SK-N-SH treated with all-trans-retinoic acid at 6 μM for 48 hours (cell line): ENCODE measurements around the gene PDRG1.

Experiments
- ATAC-seq: fragments of 200-7000 bp; cut with Tn5 transposase; 3 replicates; pipeline ENCODE4 v1.9.1; 2020; ENCODE audit warnings: mild to moderate bottlenecking, moderate library complexity
- ARNTL ChIP-seq: fragments of 450-650 bp; formaldehyde crosslinking; IDR thresholded peaks from 2 replicates; pipeline ENCODE4 v1.5.0; 2020; ENCODE audit warnings: low read depth, mild to moderate bottlenecking, moderate library complexity, borderline replicate concordance
- BACH2 ChIP-seq: fragments of 250-450 bp; sonication (Bioruptor Pico); IDR thresholded peaks from 2 replicates; pipeline ENCODE4 v1.9.0; 2021; ENCODE audit warnings: mild to moderate bottlenecking, borderline replicate concordance
- CREB5 ChIP-seq: fragments of 250-450 bp; sonication (Bioruptor Pico); IDR thresholded peaks from 2 replicates; pipeline ENCODE4 v1.5.1; 2020; ENCODE audit warnings: low read depth, mild to moderate bottlenecking, moderate library complexity
- CSDC2 ChIP-seq: fragments of 250-450 bp; sonication (Bioruptor Pico); IDR thresholded peaks from 2 replicates; pipeline ENCODE4 v1.5.0; 2020; ENCODE audit warnings: mild to moderate bottlenecking, moderate library complexity
- CSRNP3 ChIP-seq: fragments of 250-450 bp; sonication (Bioruptor Pico); IDR thresholded peaks from 2 replicates; pipeline ENCODE4 v1.5.1; 2021; ENCODE audit warnings: mild to moderate bottlenecking, moderate library complexity
- ESRRG ChIP-seq: fragments of 250-450 bp; sonication (Bioruptor Pico); IDR thresholded peaks from 2 replicates; pipeline ENCODE4 v1.6.1; 2021; ENCODE audit warnings: mild to moderate bottlenecking
- GLIS3 ChIP-seq: fragments of 250-450 bp; sonication (Bioruptor Pico); IDR thresholded peaks from 2 replicates; pipeline ENCODE4 v1.5.0; 2020; ENCODE audit warnings: mild to moderate bottlenecking, moderate library complexity
- ISL1 ChIP-seq: fragments of 250-450 bp; sonication (Bioruptor Pico); IDR thresholded peaks from 2 replicates; pipeline ENCODE4 v2.1.2; 2022; ENCODE audit warnings: mild to moderate bottlenecking, moderate library complexity
- OSR1 ChIP-seq: fragments of 250-450 bp; sonication (Bioruptor Pico); IDR thresholded peaks from 2 replicates; pipeline ENCODE4 v1.8.0; 2022; ENCODE audit warnings: moderate library complexity, mild to moderate bottlenecking, inconsistent platforms
- PATZ1 ChIP-seq: fragments of 250-450 bp; sonication (Bioruptor Pico); IDR thresholded peaks from 2 replicates; pipeline ENCODE4 v1.8.0; 2020; ENCODE audit warnings: mild to moderate bottlenecking, moderate library complexity, borderline replicate concordance
- PPARA ChIP-seq: fragments of 250-450 bp; sonication (Bioruptor Pico); IDR thresholded peaks from 2 replicates; pipeline ENCODE4 v1.5.0; 2020; ENCODE audit warnings: mild to moderate bottlenecking, borderline replicate concordance
- RARB ChIP-seq: fragments of 250-450 bp; sonication (Bioruptor Pico); IDR thresholded peaks from 2 replicates; pipeline ENCODE4 v1.8.0; 2021; ENCODE audit warnings: mild to moderate bottlenecking, moderate library complexity
- SNAI2 ChIP-seq: fragments of 250-450 bp; sonication (Bioruptor Pico); IDR thresholded peaks from 2 replicates; pipeline ENCODE4 v1.5.0; 2020; ENCODE audit warnings: mild to moderate bottlenecking, moderate library complexity
- TCF4 ChIP-seq: fragments of 250-450 bp; sonication (Bioruptor Pico); IDR thresholded peaks from 2 replicates; pipeline ENCODE4 v1.8.0; 2021; ENCODE audit warnings: mild to moderate bottlenecking, moderate library complexity, borderline replicate concordance
- TOX ChIP-seq: fragments of 250-450 bp; sonication (Bioruptor Pico); IDR thresholded peaks from 2 replicates; pipeline ENCODE4 v1.8.0; 2021; ENCODE audit warnings: mild to moderate bottlenecking, moderate library complexity, borderline replicate concordance
- ZC3H10 ChIP-seq: fragments of 250-450 bp; sonication (Bioruptor Pico); IDR thresholded peaks from 2 replicates; pipeline ENCODE4 v1.5.1; 2021; ENCODE audit warnings: mild to moderate bottlenecking, moderate library complexity
- ZFP30 ChIP-seq: fragments of 450-650 bp; formaldehyde crosslinking; IDR thresholded peaks from 2 replicates; pipeline ENCODE4 v1.5.0; 2022; ENCODE audit warnings: mild to moderate bottlenecking, moderate library complexity
- ZNF565 ChIP-seq: fragments of 450-650 bp; formaldehyde crosslinking; conservative IDR thresholded peaks from 2 replicates; pipeline ENCODE4 v1.5.0; 2020; ENCODE audit warnings: low read depth, mild to moderate bottlenecking, moderate library complexity
- ZNF70 ChIP-seq: fragments of 450-650 bp; formaldehyde crosslinking; IDR thresholded peaks from 2 replicates; pipeline ENCODE4 v1.5.0; 2020; ENCODE audit warnings: mild to moderate bottlenecking, moderate library complexity
- ZNF8 ChIP-seq: fragments of 450-650 bp; formaldehyde crosslinking; IDR thresholded peaks from 2 replicates; pipeline ENCODE4 v1.5.0; 2020; ENCODE audit warnings: mild to moderate bottlenecking, moderate library complexity
- TF ChIP-seq, protein P1 (sequence below): fragments of 250-450 bp; sonication (Bioruptor Pico); IDR thresholded peaks from 2 replicates; pipeline ENCODE4 v1.8.0; 2021; ENCODE audit warnings: low read depth, mild to moderate bottlenecking, moderate library complexity, borderline replicate concordance
- TF ChIP-seq, protein P2 (sequence below): fragments of 250-450 bp; sonication (Bioruptor Pico); IDR thresholded peaks from 2 replicates; pipeline ENCODE4 v1.5.0; 2020; ENCODE audit warnings: mild to moderate bottlenecking, moderate library complexity

Gene PDRG1

GRCh38 chr20:31988430-31989015 lies 36.7 kb upstream of the PDRG1 start:
- ATAC-seq = no peak
- TF ChIP-seq, protein P1, sequence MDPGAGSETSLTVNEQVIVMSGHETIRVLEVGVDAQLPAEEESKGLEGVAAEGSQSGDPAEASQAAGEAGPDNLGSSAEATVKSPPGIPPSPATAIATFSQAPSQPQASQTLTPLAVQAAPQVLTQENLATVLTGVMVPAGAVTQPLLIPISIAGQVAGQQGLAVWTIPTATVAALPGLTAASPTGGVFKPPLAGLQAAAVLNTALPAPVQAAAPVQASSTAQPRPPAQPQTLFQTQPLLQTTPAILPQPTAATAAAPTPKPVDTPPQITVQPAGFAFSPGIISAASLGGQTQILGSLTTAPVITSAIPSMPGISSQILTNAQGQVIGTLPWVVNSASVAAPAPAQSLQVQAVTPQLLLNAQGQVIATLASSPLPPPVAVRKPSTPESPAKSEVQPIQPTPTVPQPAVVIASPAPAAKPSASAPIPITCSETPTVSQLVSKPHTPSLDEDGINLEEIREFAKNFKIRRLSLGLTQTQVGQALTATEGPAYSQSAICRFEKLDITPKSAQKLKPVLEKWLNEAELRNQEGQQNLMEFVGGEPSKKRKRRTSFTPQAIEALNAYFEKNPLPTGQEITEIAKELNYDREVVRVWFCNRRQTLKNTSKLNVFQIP (CRISPR knock-in tag) = no peak
- TF ChIP-seq RARB (CRISPR knock-in tag) (no peak), CREB5 (CRISPR knock-in tag) (no peak), TCF4 (no peak), CSDC2 (CRISPR knock-in tag) (no peak), PATZ1 (CRISPR knock-in tag) (no peak), BACH2 (CRISPR knock-in tag) (no peak), SNAI2 (CRISPR knock-in tag) (no peak), GLIS3 (CRISPR knock-in tag) (no peak), ZC3H10 (CRISPR knock-in tag) (no peak), ZNF70 (CRISPR knock-in tag) (no peak), ZNF565 (CRISPR knock-in tag) (no peak), ESRRG (CRISPR knock-in tag) (no peak), ZNF8 (no peak), PPARA (CRISPR knock-in tag) (no peak)
- TF ChIP-seq, protein P2, sequence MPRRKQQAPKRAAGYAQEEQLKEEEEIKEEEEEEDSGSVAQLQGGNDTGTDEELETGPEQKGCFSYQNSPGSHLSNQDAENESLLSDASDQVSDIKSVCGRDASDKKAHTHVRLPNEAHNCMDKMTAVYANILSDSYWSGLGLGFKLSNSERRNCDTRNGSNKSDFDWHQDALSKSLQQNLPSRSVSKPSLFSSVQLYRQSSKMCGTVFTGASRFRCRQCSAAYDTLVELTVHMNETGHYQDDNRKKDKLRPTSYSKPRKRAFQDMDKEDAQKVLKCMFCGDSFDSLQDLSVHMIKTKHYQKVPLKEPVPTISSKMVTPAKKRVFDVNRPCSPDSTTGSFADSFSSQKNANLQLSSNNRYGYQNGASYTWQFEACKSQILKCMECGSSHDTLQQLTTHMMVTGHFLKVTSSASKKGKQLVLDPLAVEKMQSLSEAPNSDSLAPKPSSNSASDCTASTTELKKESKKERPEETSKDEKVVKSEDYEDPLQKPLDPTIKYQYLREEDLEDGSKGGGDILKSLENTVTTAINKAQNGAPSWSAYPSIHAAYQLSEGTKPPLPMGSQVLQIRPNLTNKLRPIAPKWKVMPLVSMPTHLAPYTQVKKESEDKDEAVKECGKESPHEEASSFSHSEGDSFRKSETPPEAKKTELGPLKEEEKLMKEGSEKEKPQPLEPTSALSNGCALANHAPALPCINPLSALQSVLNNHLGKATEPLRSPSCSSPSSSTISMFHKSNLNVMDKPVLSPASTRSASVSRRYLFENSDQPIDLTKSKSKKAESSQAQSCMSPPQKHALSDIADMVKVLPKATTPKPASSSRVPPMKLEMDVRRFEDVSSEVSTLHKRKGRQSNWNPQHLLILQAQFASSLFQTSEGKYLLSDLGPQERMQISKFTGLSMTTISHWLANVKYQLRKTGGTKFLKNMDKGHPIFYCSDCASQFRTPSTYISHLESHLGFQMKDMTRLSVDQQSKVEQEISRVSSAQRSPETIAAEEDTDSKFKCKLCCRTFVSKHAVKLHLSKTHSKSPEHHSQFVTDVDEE (CRISPR knock-in tag) = no peak

GRCh38 chr20:31987744-31988143 lies 35.9 kb upstream of the PDRG1 start:
- TF ChIP-seq BACH2 (CRISPR knock-in tag) (no peak), OSR1 (CRISPR knock-in tag) (no peak), TCF4 (no peak), ESRRG (CRISPR knock-in tag) (no peak), RARB (CRISPR knock-in tag) (no peak), PPARA (CRISPR knock-in tag) (no peak), ZNF70 (CRISPR knock-in tag) (no peak), CREB5 (CRISPR knock-in tag) (no peak), ZC3H10 (CRISPR knock-in tag) (no peak), ISL1 (no peak), SNAI2 (CRISPR knock-in tag) (no peak), PATZ1 (CRISPR knock-in tag) (no peak), CSDC2 (CRISPR knock-in tag) (no peak), GLIS3 (CRISPR knock-in tag) (no peak), ZFP30 (CRISPR knock-in tag) (no peak), CSRNP3 (CRISPR knock-in tag) (no peak), TOX (CRISPR knock-in tag) (no peak), ARNTL (no peak), ZNF8 (no peak)
- TF ChIP-seq, protein P1 (CRISPR knock-in tag) = no peak
- ATAC-seq = no peak
